Stimulated activated CD8-positive, alpha-beta memory T cell treated with anti-CD3 and anti-CD28 coated beads, Interleukin-2, amount 100 ng/mL, for 1 hour (primary cell): ENCODE results near the gene USP17L18.
"Not testable (repeated sequence)": the region's sequence is repeated elsewhere in the genome, so short reads cannot be mapped to it uniquely, and the experiment has no call there.

ENCODE experiments used
- DNase-seq, 2 donors: peaks; one replicate each; pipeline ENCODE4 v3.0.0-alpha.2; 2020; ENCODE audit warnings: low read depth in 2 of 2

The USP17L18 gene, protein sequence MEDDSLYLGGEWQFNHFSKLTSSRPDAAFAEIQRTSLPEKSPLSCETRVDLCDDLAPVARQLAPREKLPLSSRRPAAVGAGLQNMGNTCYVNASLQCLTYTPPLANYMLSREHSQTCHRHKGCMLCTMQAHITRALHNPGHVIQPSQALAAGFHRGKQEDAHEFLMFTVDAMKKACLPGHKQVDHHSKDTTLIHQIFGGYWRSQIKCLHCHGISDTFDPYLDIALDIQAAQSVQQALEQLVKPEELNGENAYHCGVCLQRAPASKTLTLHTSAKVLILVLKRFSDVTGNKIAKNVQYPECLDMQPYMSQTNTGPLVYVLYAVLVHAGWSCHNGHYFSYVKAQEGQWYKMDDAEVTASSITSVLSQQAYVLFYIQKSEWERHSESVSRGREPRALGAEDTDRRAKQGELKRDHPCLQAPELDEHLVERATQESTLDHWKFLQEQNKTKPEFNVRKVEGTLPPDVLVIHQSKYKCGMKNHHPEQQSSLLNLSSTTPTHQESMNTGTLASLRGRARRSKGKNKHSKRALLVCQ

DNA sequence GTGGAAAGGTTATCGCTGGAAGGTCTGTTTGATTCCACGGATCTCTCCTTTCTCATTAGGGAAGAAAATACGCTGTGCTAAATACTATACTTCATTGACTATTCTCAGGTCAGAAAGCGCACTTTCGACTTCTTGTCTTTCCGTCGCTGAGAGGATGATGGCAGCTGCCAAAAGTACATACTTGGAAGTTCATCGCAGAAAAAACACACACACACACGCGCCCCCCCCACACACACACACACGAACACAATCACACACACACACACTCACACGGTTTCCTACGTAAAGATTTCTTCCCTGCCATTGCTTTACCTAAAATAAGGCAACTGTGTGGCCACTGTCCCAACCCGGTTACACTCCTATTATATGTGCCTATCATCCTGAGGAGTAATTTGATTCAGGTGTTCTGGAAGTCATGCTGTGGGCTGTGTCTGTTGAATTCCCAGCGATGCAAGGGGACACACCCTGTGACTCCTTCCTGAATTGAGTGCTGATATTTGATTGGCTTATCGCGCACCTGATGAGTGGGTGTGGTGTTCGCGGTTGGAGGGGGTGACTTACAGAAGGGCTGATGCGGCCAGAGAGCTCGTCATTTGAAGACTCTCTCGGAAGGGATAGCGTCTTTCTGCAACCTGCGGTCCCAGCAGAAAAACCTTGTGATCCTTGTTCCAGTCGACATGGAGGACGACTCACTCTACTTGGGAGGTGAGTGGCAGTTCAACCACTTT, at the start of gene USP17L18:
Gene USP17L18 (plus strand): TSS at position 678 of the 728 bp plus-strand sequence. CDS start 0 bp downstream, at position 678.
- not testable (repeated sequence) for DNase-seq

- DNase-seq, result not testable (repeated sequence)
These were observed 38.1 kb upstream of the USP17L18 start, which contains the start of gene USP17L10 for GRCh38 chr4:9210357-9210756. TSS of gene USP17L10 (plus strand) at chr4:9210657. CDS start at chr4:9210657, 0 bp downstream.

- DNase-seq, result not testable (repeated sequence)
These were observed 33.7 kb upstream of the USP17L18 start for GRCh38 chr4:9214701-9215100.

- not testable (repeated sequence) for DNase-seq
These were observed 33.3 kb upstream of the USP17L18 start, which contains the start of gene USP17L11 for GRCh38 chr4:9215105-9215504. TSS of gene USP17L11 (plus strand) at chr4:9215405. CDS start at chr4:9215405, 0 bp downstream.

GRCh38 chr4:9219852-9220251, 28.6 kb upstream of the USP17L18 start, which contains the start of gene USP17L12:
TSS of gene USP17L12 (plus strand) at chr4:9220152. CDS start at chr4:9220152, 0 bp downstream.
- not testable (repeated sequence) for DNase-seq

GRCh38 chr4:9224596-9224995, 23.8 kb upstream of the USP17L18 start, which contains the start of gene USP17L13:
TSS of gene USP17L13 (plus strand) at chr4:9224896. CDS start at chr4:9224896, 0 bp downstream.
- not testable (repeated sequence) for DNase-seq

- not testable (repeated sequence) for DNase-seq
These were observed 18.2 kb upstream of the USP17L18 start for GRCh38 chr4:9230249-9230648.

- not testable (repeated sequence) for DNase-seq
These were observed 14.3 kb upstream of the USP17L18 start, which contains the start of gene USP17L15 for GRCh38 chr4:9234085-9234484. TSS of gene USP17L15 (plus strand) at chr4:9234385. CDS start at chr4:9234385, 0 bp downstream.

DNA sequence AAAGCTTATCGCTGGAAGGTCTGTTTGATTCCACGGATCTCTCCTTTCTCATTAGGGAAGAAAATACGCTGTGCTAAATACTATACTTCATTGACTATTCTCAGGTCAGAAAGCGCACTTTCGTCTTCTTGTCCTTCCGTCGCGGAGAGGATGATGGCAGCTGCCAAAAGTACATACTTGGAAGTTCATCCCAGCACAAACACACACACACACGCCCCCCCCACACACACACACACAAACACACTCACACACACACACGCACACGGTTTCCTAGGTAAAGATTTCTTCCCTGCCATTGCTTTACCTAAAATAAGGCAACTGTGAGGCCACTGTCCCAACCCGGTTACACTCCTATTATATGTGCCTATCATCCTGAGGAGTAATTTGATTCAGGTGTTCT, 10.0 kb upstream of the USP17L18 start:
- DNase-seq, result not testable (repeated sequence)

DNA sequence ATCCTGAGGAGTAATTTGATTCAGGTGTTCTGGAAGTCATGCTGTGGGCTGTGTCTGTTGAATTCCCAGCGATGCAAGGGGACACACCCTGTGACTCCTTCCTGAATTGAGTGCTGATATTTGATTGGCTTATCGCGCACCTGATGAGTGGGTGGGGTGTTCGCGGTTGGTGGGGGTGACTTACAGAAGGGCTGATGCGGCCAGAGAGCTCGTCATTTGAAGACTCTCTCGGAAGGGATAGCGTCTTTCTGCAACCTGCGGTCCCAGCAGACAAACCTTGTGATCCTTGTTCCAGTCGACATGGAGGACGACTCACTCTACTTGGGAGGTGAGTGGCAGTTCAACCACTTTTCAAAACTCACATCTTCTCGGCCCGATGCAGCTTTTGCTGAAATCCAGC, 4.9 kb upstream of the USP17L18 start, which contains the start of gene USP17L17:
Gene USP17L17 (plus strand): TSS at position 301 of the 400 bp plus-strand sequence. CDS start 0 bp downstream, at position 301.
- not testable (repeated sequence) for DNase-seq

DNA sequence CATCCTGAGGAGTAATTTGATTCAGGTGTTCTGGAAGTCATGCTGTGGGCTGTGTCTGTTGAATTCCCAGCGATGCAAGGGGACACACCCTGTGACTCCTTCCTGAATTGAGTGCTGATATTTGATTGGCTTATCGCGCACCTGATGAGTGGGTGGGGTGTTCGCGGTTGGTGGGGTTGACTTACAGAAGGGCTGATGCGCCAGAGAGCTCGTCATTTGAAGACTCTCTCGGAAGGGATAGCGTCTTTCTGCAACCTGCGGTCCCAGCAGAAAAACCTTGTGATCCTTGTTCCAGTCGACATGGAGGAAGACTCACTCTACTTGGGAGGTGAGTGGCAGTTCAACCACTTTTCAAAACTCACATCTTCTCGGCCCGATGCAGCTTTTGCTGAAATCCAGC, 4.6 kb downstream of the USP17L18 start, which contains the start of gene USP17L19:
Gene USP17L19 (plus strand): TSS at position 301 of the 400 bp plus-strand sequence. CDS start 0 bp downstream, at position 301.
- DNase-seq, result not testable (repeated sequence)

DNA sequence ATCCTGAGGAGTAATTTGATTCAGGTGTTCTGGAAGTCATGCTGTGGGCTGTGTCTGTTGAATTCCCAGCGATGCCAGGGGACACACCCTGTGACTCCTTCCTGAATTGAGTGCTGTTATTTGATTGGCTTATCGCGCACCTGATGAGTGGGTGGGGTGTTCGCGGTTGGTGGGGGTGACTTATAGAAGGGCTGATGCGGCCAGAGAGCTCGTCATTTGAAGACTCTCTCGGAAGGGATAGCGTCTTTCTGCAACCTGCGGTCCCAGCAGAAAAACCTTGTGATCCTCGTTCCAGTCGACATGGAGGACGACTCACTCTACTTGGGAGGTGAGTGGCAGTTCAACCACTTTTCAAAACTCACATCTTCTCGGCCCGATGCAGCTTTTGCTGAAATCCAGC, 9.4 kb downstream of the USP17L18 start, which contains the start of gene USP17L20:
Gene USP17L20 (plus strand): TSS at position 301 of the 400 bp plus-strand sequence. CDS start 0 bp downstream, at position 301.
- DNase-seq, result not testable (repeated sequence)

GRCh38 chr4:9262572-9262971, 14.1 kb downstream of the USP17L18 start, which contains the start of gene USP17L21:
TSS of gene USP17L21 (plus strand) at chr4:9262872. CDS start at chr4:9262872, 0 bp downstream.
- not testable (repeated sequence) for DNase-seq

GRCh38 chr4:9267319-9267718, 18.9 kb downstream of the USP17L18 start, which contains the start of gene USP17L22:
TSS of gene USP17L22 (plus strand) at chr4:9267619. CDS start at chr4:9267619, 0 bp downstream.
- not testable (repeated sequence) for DNase-seq

DNA sequence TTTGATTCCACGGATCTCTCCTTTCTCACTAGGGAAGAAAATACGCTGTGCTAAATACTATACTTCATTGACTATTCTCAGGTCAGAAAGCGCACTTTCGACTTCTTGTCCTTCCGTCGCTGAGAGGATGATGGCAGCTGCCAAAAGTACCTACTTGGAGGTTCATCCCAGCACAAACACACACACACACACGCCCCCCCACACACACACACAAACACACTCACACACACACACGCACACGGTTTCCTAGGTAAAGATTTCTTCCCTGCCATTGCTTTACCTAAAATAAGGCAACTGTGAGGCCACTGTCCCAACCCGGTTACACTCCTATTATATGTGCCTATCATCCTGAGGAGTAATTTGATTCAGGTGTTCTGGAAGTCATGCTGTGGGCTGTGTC, 23.3 kb downstream of the USP17L18 start:
- DNase-seq, result not testable (repeated sequence)
